ENCODE data around the gene COA3. TPM values are rescaled to one million over a fixed set of nuclear protein-coding genes. Genes with fewer than 3 reads are reported as not detected.

COA3 gene
- total and polyA plus RNA-seq, 4 donors = 62.3 to 294 (median 103) TPM

GRCh38 chr17:42797067-42798007 lies 1.2 kb downstream of the COA3 start:
- Histone ChIP-seq H3K36me3 (ENCODE audit: control insufficient read depth in 4 of 4, insufficient read depth in 3 of 4, low read depth in 1 of 4, low read length in 3 of 4) (peaks cover 0 to 2% (median under 1%) of the 10 kb centered on the region in 4 donors), H3K9ac (ENCODE audit: low read depth in 1 of 2, low read length in 2 of 2) (peak overlapping the region; percentile 82 to 96), H3K4me1 (ENCODE audit: control insufficient read depth in 4 of 4, insufficient read depth in 4 of 4, low read length in 3 of 4) (peaks cover 7 to 25% (median 18%) of the 10 kb centered on the region in 4 donors), H3K27me3 (ENCODE audit: control insufficient read depth in 4 of 4, insufficient read depth in 4 of 4, low read length in 3 of 4) (no peaks in the 10 kb centered on the region), H3K27ac (ENCODE audit: low read depth in 1 of 2, low read length in 2 of 2) (peak overlapping the region; percentile 25 to 38), H3K4me3 (ENCODE audit: low read depth in 1 of 3, low read length in 3 of 3) (peak overlapping the region; percentile 50 to 99 (median 99)), H3K9me3 (ENCODE audit: control insufficient read depth in 4 of 4, low read length in 3 of 4) (no peaks in the 10 kb centered on the region)
- TF ChIP-seq HNF4A (conservative IDR thresholded peaks at IDR 0.05) (peak; percentile 58 to 72), MAX (IDR thresholded peaks at IDR 0.05) (peak; percentile 51), ATF3 (IDR thresholded peaks at IDR 0.05) (no peak), JUND (IDR thresholded peaks at IDR 0.05) (peak; percentile 46 to 66), YY1 (IDR thresholded peaks at IDR 0.05) (peak; percentile 46), GABPA (IDR thresholded peaks at IDR 0.05 in 1 of 2, conservative IDR thresholded peaks at IDR 0.05 in 1 of 2) (no peak), NR2F2 (IDR thresholded peaks at IDR 0.05) (no peak), SP1 (IDR thresholded peaks at IDR 0.05) (peak; percentile 66), TAF1 (conservative IDR thresholded peaks at IDR 0.05) (peak; percentile 97), ZBTB33 (IDR thresholded peaks at IDR 0.05) (peak; percentile 50), HNF4G (IDR thresholded peaks at IDR 0.05) (no peak), FOXA2 (IDR thresholded peaks at IDR 0.05) (peak; percentile 34), FOXA1 (IDR thresholded peaks at IDR 0.05) (peak; percentile 41), EGR1 (IDR thresholded peaks at IDR 0.05; ENCODE audit: low read depth in 2 of 2) (peak; percentile 44 to 94), RAD21 (IDR thresholded peaks at IDR 0.05) (no peak), RXRA (IDR thresholded peaks at IDR 0.05) (peak; percentile 52 to 81)
- TF ChIP-seq, protein P1, sequence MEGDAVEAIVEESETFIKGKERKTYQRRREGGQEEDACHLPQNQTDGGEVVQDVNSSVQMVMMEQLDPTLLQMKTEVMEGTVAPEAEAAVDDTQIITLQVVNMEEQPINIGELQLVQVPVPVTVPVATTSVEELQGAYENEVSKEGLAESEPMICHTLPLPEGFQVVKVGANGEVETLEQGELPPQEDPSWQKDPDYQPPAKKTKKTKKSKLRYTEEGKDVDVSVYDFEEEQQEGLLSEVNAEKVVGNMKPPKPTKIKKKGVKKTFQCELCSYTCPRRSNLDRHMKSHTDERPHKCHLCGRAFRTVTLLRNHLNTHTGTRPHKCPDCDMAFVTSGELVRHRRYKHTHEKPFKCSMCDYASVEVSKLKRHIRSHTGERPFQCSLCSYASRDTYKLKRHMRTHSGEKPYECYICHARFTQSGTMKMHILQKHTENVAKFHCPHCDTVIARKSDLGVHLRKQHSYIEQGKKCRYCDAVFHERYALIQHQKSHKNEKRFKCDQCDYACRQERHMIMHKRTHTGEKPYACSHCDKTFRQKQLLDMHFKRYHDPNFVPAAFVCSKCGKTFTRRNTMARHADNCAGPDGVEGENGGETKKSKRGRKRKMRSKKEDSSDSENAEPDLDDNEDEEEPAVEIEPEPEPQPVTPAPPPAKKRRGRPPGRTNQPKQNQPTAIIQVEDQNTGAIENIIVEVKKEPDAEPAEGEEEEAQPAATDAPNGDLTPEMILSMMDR (IDR thresholded peaks at IDR 0.05; ENCODE audit: low read depth, low read length, missing input control) = no peak
- TF ChIP-seq, protein P2, sequence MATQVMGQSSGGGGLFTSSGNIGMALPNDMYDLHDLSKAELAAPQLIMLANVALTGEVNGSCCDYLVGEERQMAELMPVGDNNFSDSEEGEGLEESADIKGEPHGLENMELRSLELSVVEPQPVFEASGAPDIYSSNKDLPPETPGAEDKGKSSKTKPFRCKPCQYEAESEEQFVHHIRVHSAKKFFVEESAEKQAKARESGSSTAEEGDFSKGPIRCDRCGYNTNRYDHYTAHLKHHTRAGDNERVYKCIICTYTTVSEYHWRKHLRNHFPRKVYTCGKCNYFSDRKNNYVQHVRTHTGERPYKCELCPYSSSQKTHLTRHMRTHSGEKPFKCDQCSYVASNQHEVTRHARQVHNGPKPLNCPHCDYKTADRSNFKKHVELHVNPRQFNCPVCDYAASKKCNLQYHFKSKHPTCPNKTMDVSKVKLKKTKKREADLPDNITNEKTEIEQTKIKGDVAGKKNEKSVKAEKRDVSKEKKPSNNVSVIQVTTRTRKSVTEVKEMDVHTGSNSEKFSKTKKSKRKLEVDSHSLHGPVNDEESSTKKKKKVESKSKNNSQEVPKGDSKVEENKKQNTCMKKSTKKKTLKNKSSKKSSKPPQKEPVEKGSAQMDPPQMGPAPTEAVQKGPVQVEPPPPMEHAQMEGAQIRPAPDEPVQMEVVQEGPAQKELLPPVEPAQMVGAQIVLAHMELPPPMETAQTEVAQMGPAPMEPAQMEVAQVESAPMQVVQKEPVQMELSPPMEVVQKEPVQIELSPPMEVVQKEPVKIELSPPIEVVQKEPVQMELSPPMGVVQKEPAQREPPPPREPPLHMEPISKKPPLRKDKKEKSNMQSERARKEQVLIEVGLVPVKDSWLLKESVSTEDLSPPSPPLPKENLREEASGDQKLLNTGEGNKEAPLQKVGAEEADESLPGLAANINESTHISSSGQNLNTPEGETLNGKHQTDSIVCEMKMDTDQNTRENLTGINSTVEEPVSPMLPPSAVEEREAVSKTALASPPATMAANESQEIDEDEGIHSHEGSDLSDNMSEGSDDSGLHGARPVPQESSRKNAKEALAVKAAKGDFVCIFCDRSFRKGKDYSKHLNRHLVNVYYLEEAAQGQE (IDR thresholded peaks at IDR 0.05) = peak; percentile 94
- 43% methylated on average over 10 of the region's 10 CpGs for WGBS
- DNase-seq (ENCODE audit: low spot score) = no peak
